GM11168 (cell line): ENCODE results near the gene POLA1.

Experiments
- in situ Hi-C: fragments of 300-500 bp; cut with MboI; formaldehyde crosslinking; loops from one replicate; pipeline ENCODE4 v1.12.0; 2022; ENCODE audit warnings: low sequenced_read_pairs; ENCODE audit not compliant: unreplicated experiment

POLA1 gene

DNA sequence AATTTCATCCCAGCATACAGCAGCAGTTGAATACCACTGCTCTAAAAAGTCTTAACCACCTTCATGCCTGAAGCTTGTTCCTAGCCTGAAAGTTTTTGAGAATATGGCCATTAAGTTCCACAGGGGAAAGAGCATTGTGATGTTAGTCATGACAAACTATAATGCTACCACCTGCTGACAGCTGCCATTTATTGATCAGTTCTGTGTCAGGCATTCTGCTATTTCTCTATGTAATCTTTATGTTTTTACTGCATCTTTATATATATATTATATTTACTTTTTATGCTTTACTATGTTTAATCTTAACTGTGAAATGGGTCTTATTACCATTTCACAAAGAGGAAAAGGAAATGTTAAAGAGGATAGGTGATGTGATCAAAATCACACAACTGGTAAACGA is 268.1 kb downstream of the POLA1 start:
- in situ Hi-C loops = no loop called here

- in situ Hi-C loops = no loop called here
Measured at GRCh38 chrX:24963823-24964222, 270.1 kb downstream of the POLA1 start.

DNA sequence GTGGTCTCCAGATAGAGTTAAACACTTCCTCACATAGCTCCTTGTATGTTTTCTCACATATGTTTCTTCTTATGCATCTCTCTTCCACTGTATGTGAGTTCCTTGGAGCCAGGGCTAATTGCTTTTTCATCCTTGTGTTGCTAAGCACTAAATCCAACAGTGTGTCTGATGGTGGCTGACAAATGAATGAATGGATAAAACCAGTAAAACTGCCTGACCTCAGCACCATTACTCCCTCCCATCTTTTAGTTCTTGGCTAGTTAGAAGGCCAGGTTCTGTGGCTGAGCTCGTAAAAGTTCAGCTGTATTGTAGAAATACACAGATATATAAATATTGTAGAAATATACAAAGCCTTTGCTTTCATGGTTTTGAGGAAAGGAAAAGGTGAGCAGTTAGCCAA is 271.7 kb downstream of the POLA1 start:
- in situ Hi-C loops = no loop called here

- in situ Hi-C loops = no loop called here
Measured at GRCh38 chrX:24969812-24970211, 276.1 kb downstream of the POLA1 start.

DNA sequence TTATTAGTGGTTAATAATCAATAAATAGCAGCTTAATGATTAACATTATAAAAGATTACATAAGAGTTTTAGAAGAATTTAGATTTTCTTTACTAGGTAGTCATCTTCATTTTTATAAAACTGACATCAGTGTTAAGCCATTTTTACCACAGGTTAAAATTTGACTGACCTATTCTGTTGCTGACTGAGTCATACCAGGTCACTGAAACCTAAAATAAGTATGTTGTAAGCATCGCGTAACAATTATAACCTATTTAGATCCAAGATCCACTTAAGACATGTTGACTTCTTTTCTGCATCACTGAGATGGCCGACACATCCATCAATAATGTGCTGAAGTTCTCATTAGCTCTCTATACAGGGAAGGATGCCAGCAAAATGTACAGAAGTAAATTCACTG is 285.4 kb downstream of the POLA1 start:
- in situ Hi-C loops = no loop called here

GRCh38 chrX:24981030-24981429 is 287.3 kb downstream of the POLA1 start:
- in situ Hi-C loops = no loop called here

- in situ Hi-C loops = no loop called here
Measured at GRCh38 chrX:24982306-24982965, 288.7 kb downstream of the POLA1 start.

GRCh38 chrX:24983931-24984330 is 290.2 kb downstream of the POLA1 start:
- in situ Hi-C loops = no loop called here

GRCh38 chrX:24985120-24985519 is 291.4 kb downstream of the POLA1 start:
- in situ Hi-C loops = no loop called here

DNA sequence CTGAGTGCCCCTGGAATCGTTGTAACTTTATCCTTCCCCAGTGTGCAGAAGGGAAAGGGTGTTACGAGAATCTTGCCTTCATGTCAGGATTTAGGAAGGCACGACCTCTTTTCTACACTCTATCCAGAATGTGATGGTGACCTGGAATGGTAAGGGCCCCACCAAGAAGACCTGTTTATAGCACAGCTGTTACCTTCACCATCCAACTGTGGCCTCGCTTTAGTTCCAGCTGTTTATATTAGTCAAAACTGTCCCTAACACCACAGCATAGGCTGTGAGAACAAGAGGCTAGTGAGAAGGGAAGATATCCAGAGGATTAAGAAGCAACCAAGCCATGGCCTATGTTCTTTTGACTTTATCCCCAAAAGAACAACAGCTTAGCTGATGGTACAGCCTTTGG is 294.0 kb downstream of the POLA1 start:
- in situ Hi-C loops = no loop called here

DNA sequence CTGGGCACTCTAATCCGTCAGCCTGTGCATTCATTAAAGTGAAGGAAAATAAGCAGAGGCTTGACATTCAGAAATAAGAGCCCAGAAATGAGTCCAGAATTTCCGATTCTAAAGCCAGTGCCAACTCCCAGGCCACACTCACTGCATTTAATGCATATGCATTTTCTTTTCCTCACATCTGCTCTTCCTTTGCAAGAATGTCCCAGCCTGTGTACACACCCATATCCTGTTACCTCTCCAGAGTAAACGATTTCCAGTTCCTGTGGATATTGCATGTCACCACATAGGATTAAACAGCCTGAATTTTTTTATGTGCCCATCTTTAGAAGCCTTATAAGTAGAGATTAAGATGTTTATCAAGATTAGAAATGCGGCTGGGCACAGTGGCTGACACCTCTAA is 294.6 kb downstream of the POLA1 start:
- in situ Hi-C loops = no loop called here

GRCh38 chrX:24990535-24990934 is 296.8 kb downstream of the POLA1 start:
- in situ Hi-C loops = no loop called here

DNA sequence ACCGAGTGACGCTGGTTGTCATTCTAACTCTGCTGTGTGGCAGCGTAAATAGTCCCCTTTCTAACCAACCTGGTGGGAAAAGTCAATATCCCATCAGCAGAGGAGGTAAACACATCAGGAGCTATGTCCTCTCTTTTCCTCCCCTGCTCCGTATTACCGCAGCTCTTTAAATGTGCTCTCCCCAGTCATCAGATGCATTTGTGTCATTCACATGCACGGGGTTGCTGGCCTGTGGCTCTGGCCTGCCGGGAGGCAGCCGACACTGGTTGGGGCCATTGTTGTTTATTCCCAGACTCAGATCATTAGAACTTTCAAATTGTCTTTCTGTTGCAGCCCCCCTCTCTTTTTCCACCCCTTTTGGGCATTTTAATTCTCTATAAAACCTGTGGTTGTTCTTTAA is 300.2 kb downstream of the POLA1 start:
- in situ Hi-C loops = no loop called here

DNA sequence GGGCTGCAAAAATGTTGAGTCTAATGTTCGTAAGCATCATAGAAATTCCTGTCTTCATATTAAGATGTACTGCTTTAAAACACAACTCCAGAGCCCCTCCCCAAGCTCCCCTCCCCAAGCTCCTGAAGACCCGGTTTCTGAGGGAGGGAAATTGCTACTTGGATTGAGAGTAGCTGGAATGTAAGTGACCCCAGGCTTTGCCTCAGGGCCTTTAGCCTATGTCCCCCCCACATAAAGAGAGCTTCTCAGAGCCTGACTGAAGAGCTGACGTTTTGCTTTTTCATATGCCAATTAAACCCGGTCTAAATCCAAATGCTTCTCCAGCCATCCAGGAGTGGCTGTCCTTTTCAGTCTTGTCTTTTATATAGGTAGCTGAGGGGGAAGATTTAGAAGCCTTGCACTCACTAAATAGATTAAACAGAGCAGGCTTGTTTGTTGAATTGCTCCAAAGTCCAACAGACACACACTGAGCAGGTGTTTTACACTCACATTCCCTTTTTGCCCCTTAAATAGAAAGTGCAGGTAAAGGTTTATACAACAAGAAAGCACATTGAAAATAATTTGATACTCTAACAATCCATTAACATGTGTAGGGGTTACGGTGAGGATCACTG is 302.5 kb downstream of the POLA1 start:
- in situ Hi-C loops = no loop called here

DNA sequence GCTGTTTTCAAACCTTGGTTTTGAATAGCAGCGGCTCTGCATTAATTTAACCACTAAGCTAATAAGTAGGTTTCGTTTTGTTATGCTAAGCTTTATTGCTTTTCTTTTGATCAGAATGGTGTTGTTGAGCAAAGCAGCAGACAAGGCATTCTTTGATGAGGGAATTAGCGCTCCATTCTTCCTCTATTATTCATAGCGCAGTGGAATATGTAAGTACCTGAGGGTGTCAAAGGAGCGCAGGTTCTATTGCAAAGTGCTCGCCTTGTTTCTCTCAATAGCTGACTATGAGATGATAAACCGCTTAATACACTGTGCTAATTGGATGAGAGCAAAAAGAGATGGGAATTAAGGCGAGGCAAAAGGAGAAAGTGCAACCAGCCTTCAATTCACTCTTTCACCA is 305.8 kb downstream of the POLA1 start:
- in situ Hi-C loops = no loop called here

GRCh38 chrX:25001808-25002660 is 308.3 kb downstream of the POLA1 start:
- in situ Hi-C loops = no loop called here

DNA sequence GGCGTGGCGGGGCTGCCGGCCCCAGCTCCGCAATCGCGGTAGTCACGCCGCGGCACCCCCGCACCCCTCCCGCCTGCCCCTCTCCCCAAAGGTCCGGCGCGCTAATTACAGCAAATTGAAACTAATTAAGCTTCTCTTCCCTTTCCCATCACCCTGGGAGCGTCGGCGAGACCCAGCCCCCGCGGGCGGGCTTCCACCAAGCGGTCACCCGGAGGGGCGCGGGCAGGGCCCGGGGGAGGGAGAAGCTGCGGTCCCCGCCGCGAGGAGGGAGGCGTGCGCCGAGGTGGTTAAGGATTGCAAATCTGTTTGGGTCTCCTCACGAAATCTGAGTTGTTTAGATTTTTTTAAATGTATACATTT is 308.9 kb downstream of the POLA1 start:
- in situ Hi-C loops = no loop called here

GRCh38 chrX:25003066-25003849 is 309.5 kb downstream of the POLA1 start:
- in situ Hi-C loops = no loop called here

GRCh38 chrX:25004040-25004439 is 310.3 kb downstream of the POLA1 start:
- in situ Hi-C loops = no loop called here

DNA sequence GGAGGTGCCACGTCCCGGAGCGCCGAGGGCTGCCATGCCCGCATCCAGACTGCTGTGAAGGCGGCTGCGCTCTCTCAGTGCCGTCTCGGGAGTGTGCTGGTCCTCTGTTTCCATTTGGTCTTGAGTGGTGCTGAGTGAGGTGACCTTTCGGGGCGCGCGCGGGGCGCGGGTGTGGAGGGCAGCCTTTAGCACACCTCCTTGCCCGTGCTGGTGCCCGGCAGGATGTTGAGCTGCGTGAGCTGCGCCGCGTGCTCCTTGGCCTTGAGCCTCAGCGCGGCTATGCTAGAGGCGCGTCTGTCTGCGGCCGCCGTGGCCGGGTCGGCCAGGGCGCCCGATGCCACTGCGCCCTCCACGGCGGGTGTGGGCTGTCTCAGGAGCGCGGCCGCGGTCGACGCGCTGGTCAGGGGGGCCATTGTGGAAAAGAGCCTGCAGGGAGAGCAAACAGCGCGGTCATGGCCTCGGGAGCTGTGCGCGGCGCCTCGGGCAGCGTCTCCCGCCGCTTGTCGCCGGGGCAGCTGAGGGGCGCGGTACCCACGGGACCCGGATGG is 310.8 kb downstream of the POLA1 start:
- in situ Hi-C loops = no loop called here

DNA sequence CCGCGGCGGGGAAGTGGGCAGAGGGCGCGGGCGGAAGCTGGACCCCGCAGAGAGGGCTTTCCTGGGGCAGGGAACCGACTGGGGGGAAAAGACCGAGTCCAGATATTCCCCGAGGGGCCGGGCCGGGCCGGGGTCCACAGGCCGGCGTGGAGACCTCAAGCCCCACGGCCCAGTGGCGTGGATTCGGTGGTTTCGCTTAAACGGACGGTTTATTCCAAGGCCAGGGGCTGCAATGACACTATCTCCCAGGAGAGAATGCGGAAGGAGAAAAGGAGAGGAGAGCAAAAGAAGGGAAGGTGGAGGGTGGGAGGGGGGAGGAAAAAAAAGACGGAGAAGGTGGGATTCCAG is 311.3 kb downstream of the POLA1 start:
- in situ Hi-C loops = no loop called here
